Pancreas (tissue), 10 donors: ENCODE results near the gene MLN. TPM values are rescaled to one million over a fixed set of nuclear protein-coding genes. Genes with fewer than 3 reads are reported as not detected.
A peak's percentile ranks its signal among the peaks of the same experiment; 100 is the strongest.

ENCODE experiments used
- ATAC-seq, 4 donors: fragments of 200-7000 bp; cut with Tn5 transposase; one replicate each; pipeline versions ENCODE4 v1.8.0 to v1.9.1; 2020; ENCODE audit warnings: mild to moderate bottlenecking in 4 of 4, moderate library complexity in 4 of 4
- DNase-seq, 6 donors: peaks; one replicate each; pipeline ENCODE4 v3.0.0-alpha.2; 2020
- FAIRE-seq: peaks from 2 replicates; lab custom pipeline; 2012; peaks lifted over from hg19 to GRCh38; lab: Jason Lieb, UNC
- H3K27ac ChIP-seq, 4 donors: fragments of 200-600 bp; sonication (generic); 1 replicate in 3 of 4; 2 replicates in 1 of 4; pipeline versions ENCODE4 v1.5.0 to v1.8.0; 2020
- H3K27me3 ChIP-seq, 4 donors: fragments of 200-600 bp; one replicate each; pipeline ENCODE4 v1.8.0; 2021
- H3K36me3 ChIP-seq, 3 donors: fragments of 200-600 bp; sonication (generic) in 1 of 3; one replicate each; pipeline versions ENCODE4 v1.5.0 to v1.8.0; 2020 to 2021
- H3K4me1 ChIP-seq, 3 donors: fragments of 200-600 bp; one replicate each; pipeline ENCODE4 v1.8.0; 2021
- H3K4me3 ChIP-seq, 4 donors: fragments of 200-600 bp; sonication (generic) in 2 of 4; one replicate each; pipeline versions ENCODE4 v1.5.0 to v1.8.0; 2020 to 2021
- H3K9me3 ChIP-seq, 4 donors: fragments of 200-600 bp; one replicate each; pipeline ENCODE4 v1.8.0; 2021
- CTCF ChIP-seq, 4 donors: fragments of 200-600 bp; sonication (generic) in 3 of 4; IDR thresholded peaks; one replicate each; pipeline versions ENCODE4 v1.5.0 to v1.8.0; 2021; ENCODE audit warnings: antibody characterized with exemption in 4 of 4
- WGBS, 2 donors: extraction: QIAGEN DNeasy Blood & Tissue Kit; methylation state at CpG; one replicate each; pipeline ENCODE4 v1.1.7; 2013; 5-methylcytosine and 5-hydroxymethylcytosine counted together
- intact Hi-C, 3 donors: fragments of 100-400 bp; cut with DNase I; formaldehyde crosslinking; loops; one replicate each; pipeline versions ENCODE4 v1.11.1 to v1.14.2; 2022
- polyA plus RNA-seq, 2 donors: library from polyadenylated mRNA; stranded (reverse); fragments of 200-250 nt; gene quantifications; one replicate each; pipeline ENCODE4 v1.2.3, GENCODE V29; 2013
- total RNA-seq, 6 donors: library from RNA; stranded (reverse); fragmentation: NEBNext Ultra II Directional in 4 of 6; extraction: Animal tissue kit (Norgen Biotek cat#: 25700) in 4 of 6; gene quantifications; one replicate each; pipeline versions ENCODE4 v1.2.1 to v1.2.4, GENCODE V29; 2021 to 2023
- donor health status: healthy with polysubstance abuse.
- donor health status: DM: no; HTN: no; CAD: no; lungs with moderate emphysema.
- donor health status: DM: no; HTN: no; CAD: no.
- donor health status: control.
- donor health status: control.
- donor health status: Bipolar disorder and iron deficiency.
- donor health status: DM: yes; HTN: yes; CAD: no.
- donor health status: DM: no; HTN: no; CAD: no.
- donor health status: DM: no; HTN: no; CAD: no.
- donor health status: DM: yes; HTN: yes; CAD: no.

MLN gene
- total and polyA plus RNA-seq, 8 donors: not detected

- H3K4me1 ChIP-seq: peaks cover 11 to 12% (median 11%) of the 10 kb centered on the region in 3 donors
- ATAC-seq: no peak
- H3K4me3 ChIP-seq: no peak overlapping the region
- TF ChIP-seq CTCF (IDR thresholded peaks at IDR 0.05): no peak
- H3K27me3 ChIP-seq: no peaks in the 10 kb centered on the region
- no peak for DNase-seq
- no peaks in the 10 kb centered on the region for H3K36me3 ChIP-seq
- no peaks in the 10 kb centered on the region for H3K9me3 ChIP-seq
- 60 to 66% methylated on average over 7 of the region's 7 CpGs for WGBS, 2 donors
- no peak overlapping the region for H3K27ac ChIP-seq
- no peak for FAIRE-seq
- intact Hi-C loops: no loop called here
Measured at GRCh38 chr6:33791620-33792019, 12.2 kb downstream of the MLN start.

- Histone ChIP-seq H3K4me3 (no peak overlapping the region), H3K27ac (no peak overlapping the region), H3K27me3 (no peaks in the 10 kb centered on the region), H3K9me3 (no peaks in the 10 kb centered on the region), H3K4me1 (peaks cover 12 to 18% (median 16%) of the 10 kb centered on the region in 3 donors), H3K36me3 (no peaks in the 10 kb centered on the region)
- ATAC-seq: no peak
- DNase-seq: no peak
- FAIRE-seq: no peak
- no peak for TF ChIP-seq CTCF (IDR thresholded peaks at IDR 0.05)
- WGBS, 2 donors: 82 to 91% methylated on average over 5 of the region's 5 CpGs
- intact Hi-C loops: no loop called here
Measured at GRCh38 chr6:33790910-33791309, 12.9 kb downstream of the MLN start.

- Histone ChIP-seq H3K9me3 (no peaks in the 10 kb centered on the region), H3K4me3 (no peak overlapping the region), H3K36me3 (no peaks in the 10 kb centered on the region), H3K27ac (no peak overlapping the region), H3K4me1 (peaks cover 12 to 21% (median 16%) of the 10 kb centered on the region in 3 donors), H3K27me3 (no peaks in the 10 kb centered on the region)
- no peak for TF ChIP-seq CTCF (IDR thresholded peaks at IDR 0.05)
- ATAC-seq (no peak), FAIRE-seq (no peak), DNase-seq (no peak)
- 65 to 83% methylated on average over 2 of the region's 2 CpGs for WGBS, 2 donors
- intact Hi-C loops: no loop called here
Measured at GRCh38 chr6:33790379-33790778, 13.4 kb downstream of the MLN start.

GRCh38 chr6:33789550-33789895 is 14.3 kb downstream of the MLN start:
- peak in 1 of 6 donors; percentile 35 for DNase-seq
- Histone ChIP-seq H3K9me3 (no peaks in the 10 kb centered on the region), H3K4me3 (peak overlapping the region in 2 of 4 donors; percentile 96 to 97), H3K36me3 (peaks cover 0 to under 1% (median under 1%) of the 10 kb centered on the region in 3 donors), H3K4me1 (peaks cover 12 to 21% (median 16%) of the 10 kb centered on the region in 3 donors), H3K27ac (no peak overlapping the region), H3K27me3 (no peaks in the 10 kb centered on the region)
- intact Hi-C loops: no loop called here
- no peak for ATAC-seq
- no peak for TF ChIP-seq CTCF (IDR thresholded peaks at IDR 0.05)
- 88 to 93% methylated on average over 11 of the region's 11 CpGs for WGBS, 2 donors
- FAIRE-seq: no peak

- no peak for FAIRE-seq
- Histone ChIP-seq H3K4me3 (peak within 1 kb of the TSS; percentile 92 to 97 (median 96)), H3K27me3 (no peaks in the 10 kb centered on the region), H3K4me1 (peaks cover 12 to 21% (median 16%) of the 10 kb centered on the region in 3 donors), H3K36me3 (peaks cover 0 to 7% (median 3%) of the 10 kb centered on the region in 3 donors), H3K9me3 (no peaks in the 10 kb centered on the region), H3K27ac (peak within 1 kb of the TSS; percentile 70 to 91 (median 86))
- ATAC-seq: peak; percentile 97 to 99 (median 98)
- 3 to 4% methylated on average over 56 to 86 of the region's 86 CpGs for WGBS, 2 donors
- peak; percentile 93 to 97 (median 96) for DNase-seq
- no peak for TF ChIP-seq CTCF (IDR thresholded peaks at IDR 0.05)
- intact Hi-C loops: no loop called here
Measured at GRCh38 chr6:33788694-33789549, 14.9 kb downstream of the MLN start, which contains the start of gene LEMD2. Gene LEMD2 (minus strand): TSS chr6:33789130. CDS start chr6:33789116, 14 bp downstream.
